ENCODE data around the gene NPRL2.

The NPRL2 gene

DNA sequence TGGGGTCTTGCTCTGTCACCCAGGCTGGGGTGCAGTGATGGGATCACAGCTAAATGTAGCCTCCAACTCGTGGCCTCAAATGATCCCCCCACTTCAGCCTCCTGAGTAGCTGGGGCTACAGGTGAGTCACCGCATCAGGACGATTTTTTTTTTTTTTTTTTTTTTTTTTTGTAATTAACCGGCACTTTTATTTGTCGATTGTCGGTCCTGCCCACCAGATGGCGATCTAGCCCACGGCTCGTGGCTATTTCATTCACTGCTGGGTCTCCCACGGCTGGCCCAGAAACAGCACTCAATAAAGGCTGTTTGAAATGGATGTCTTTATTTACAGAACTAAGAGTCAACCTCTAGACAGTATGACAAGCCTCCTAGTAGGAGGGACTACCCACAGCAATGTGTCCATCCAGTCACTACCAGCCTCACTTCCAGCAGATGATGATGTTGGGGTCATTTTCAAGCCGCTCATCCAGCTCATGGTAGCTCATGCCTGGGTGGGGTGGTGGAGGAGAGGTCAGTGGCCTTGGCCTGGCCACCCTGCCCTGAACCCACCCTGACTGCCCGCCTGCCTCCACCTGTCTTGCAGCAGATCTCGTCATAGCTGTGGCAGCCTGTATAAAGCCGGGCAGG is 3.3 kb downstream of the NPRL2 start:
- DNase-seq: peak; percentile 87 to 88

- peak; percentile 77 for DNase-seq
Observed at GRCh38 chr3:50345586-50346234, 4.9 kb downstream of the NPRL2 start, which contains the start of gene ZMYND10. ZMYND10 (minus strand) TSS chr3:50345732; CDS start chr3:50345579, 153 bp downstream.

- no peak for DNase-seq
Observed at GRCh38 chr3:50345008-50345407, 5.6 kb downstream of the NPRL2 start.

DNA sequence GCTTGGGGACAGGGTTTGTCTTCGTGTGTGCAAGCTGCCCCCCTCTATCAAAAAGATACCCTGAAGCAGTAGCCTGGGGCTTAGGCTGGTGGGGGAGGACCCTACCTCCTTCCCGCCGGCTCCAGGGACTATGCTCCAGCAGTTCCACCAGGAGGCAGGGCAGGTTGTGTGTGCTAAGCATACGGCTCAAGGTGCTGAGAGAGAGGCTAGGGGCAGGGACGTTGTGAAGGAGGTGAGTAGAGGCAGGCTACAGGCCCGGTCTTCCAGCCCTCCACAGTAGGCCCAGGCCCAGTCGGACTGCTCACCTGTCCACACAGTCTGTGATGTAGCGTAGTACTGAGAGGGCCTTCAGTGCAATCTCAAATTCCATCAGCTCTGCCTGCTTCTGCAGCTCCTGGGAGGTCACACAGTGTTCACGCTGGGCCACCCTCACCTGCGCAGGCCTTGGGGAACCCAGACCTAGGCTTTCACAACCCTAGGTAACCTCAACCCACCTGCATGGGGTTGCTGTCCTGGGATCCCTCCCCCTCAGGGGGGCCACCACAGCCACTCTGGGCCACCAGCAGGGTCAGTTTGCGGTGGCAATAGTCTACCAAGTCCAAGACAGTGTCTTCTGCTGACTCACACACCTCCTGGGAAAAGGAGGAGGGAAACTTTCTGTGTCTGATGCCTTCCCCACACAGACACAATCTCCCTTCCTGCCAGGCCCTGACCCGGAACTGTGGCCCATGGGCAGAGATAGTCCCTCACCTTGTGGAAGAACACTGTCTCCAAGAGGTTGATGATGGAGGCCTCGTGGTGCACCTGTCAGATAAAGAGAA is 7.6 kb downstream of the NPRL2 start:
- DNase-seq: no peak

DNA sequence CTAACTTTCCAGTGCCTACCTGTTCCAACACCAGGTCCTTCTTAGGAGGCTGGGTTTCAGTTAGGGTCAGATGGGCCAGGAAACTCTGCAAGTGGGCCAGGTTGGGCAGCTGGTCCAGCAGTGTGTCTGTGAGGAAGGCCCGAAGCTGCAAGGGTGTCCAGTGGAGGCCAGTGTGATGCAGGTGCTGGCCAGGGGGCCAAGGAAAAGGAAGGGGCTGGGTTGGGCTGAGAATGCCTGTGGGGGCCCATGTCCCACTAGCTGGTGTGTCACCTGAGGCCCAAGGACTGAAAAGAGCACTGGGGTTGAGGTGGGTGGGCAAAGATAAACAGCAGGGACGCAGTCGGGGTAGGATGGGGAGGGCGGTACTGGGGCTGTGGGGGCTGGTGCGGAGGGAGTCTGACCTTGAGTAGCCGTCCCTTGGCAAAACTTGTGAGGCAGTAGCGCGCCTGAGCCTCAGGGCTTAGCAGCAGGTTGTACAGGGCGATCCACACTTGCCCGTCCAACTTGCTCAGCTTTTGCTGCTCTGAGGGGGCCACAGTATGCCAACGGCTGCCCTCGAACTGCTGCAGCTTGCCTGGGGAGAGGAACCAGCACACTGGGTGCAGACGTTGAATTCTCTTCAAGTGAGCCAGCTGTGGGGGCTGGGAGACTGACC is 8.5 kb downstream of the NPRL2 start:
- no peak for DNase-seq

- no peak for DNase-seq
Observed at GRCh38 chr3:50341537-50341936, 9.0 kb downstream of the NPRL2 start.

- peak; percentile 72 to 77 for DNase-seq
Observed at GRCh38 chr3:50340448-50341329, 9.9 kb downstream of the NPRL2 start, which contains the start of gene RASSF1. RASSF1 (minus strand) TSS chr3:50340836; CDS start chr3:50340805, 31 bp downstream.

GRCh38 chr3:50340147-50340447 is 10.5 kb downstream of the NPRL2 start:
- DNase-seq: no peak

GRCh38 chr3:50339485-50340146 is 11.0 kb downstream of the NPRL2 start:
- no peak for DNase-seq

DNA sequence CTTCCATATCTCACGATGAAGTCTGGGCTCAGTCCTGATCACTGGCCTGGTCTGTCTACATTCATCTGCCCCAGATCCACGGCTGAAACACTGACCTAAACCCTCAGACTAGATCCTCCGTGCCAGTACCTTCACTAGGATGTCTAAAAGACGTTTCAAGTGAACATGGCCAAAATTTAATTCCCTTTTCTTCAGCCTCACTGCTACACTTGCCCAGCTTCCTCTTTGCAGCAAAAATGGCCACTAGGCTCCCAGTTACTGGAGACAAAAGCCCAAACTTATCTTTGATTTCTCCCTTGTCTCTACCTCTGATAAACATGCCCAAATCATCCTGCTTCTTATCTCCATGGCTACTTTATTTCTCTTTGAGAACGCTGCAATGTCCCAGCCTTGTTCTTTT is 11.6 kb downstream of the NPRL2 start:
- no peak for DNase-seq

DNA sequence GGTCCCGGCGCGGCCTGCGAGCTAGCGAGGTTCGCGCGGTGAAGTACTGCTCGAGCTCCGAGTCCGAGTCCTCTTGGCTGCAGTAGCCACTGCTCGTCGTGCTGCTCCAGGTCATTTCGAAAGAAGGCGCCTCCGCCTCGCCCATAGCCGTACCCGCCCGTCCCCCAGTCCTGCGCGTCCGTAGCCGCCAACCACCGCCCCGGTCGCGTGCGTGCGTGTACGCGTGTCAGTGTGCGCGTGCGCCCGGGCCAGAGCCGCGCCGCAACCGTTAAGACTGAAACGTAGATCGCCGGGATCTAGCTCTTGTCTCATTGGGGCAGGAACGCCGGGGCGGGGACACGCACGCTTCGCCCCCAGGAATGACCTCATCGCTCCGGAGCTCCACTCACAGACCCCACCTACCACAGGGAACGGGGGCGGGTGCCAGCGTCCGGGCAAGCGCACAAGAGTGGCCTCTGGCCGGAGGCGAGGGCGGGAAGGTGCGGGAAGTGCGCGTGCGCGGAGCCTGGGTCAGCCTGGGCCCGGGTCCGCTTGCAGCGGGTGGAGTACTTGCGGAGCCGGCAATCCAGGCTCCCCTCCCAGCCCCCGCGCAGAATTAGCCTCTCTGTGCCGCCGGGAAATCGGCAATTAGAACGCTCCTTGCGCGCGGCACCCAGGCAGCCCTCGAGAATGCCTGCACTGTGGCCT is 13.3 kb downstream of the NPRL2 start:
- DNase-seq: peak; percentile 95 to 97

- DNase-seq: no peak
Observed at GRCh38 chr3:50336452-50337174, 14.0 kb downstream of the NPRL2 start.

DNA sequence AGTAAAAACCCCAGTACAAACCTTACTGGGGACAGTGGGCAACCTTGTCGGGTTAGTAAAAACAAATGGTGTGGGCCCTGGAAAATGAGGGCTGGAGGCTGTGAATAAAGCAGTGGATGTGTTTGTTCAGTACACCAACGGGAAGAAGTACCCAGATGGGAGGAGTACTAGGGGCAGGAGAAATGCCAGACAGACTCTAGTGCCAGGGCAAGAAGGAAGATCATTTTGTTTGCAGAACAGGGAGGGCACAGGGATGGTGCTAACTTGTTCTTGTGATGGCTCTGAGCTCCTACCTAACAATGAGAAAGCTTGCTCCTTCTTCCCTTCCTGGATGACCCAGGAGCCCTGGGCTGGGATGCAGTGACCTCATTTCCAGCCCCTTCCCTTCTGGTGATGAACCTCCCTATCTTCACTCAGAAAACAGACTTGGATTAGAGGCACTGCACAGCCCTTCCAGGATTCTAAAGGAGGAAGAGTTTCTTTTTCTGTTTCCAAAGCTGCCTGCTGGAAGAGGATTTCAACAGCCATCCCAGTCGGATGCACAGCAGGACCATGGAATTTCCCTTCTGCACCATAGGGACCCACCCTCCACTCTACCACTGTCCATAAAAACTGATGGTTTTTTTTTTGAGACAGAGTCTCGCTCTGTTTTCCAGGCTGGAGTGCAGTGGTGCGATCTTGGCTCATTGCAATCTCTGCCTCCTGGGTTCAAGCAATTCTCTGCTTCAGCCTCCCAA is 16.1 kb downstream of the NPRL2 start:
- no peak for DNase-seq

- peak in 1 of 2 donors; percentile 34 for DNase-seq
Observed at GRCh38 chr3:50333744-50334328, 16.7 kb downstream of the NPRL2 start.

GRCh38 chr3:50331364-50331907 is 19.1 kb downstream of the NPRL2 start:
- no peak for DNase-seq

DNA sequence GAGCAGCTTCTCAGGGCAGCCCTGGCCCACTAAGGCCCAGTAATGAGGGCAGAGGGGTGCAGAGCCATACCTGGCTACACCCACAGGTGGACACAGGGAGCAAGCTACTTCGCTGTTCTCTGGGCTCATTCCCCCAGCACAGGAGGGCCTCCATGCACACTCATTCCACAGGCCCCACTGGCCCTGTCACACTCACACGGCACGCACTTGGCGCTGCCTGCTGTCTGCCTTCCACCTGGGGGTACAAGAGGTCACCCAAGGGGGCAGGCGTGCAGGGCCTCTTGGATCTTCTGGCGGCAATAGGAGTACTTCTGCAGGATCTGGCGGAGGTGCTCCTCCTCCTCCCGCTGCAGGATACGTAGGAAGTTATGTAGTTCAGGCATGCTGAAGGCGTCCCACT is 20.2 kb downstream of the NPRL2 start:
- no peak for DNase-seq

GRCh38 chr3:50327943-50328691 is 22.5 kb downstream of the NPRL2 start, which contains the start of gene TUSC2:
TUSC2 (minus strand) TSS chr3:50328223; CDS start chr3:50328099, 124 bp downstream.
- DNase-seq: peak; percentile 95 to 96

GRCh38 chr3:50327129-50327528 is 23.4 kb downstream of the NPRL2 start:
- no peak for DNase-seq

Data from CD4-positive, alpha-beta T cell treated with Interleukin-4 for 1 hour (primary cell).